ENCODE measurements around the gene ST3GAL6. TPM values are rescaled to one million over a fixed set of nuclear protein-coding genes. Genes with fewer than 3 reads are reported as not detected.
A peak's percentile ranks its signal among the peaks of the same experiment; 100 is the strongest.

ST3GAL6 gene
- 12.0 TPM for total RNA-seq (ENCODE audit: insufficient read depth, low replicate concordance)

GRCh38 chr3:98763076-98763475 lies at the start of gene ST3GAL6:
Gene ST3GAL6, plus strand, starts transcription at chr3:98763340. Its CDS starts 5,101 bp downstream, at chr3:98768441.
- DNase-seq (ENCODE audit: low spot score) = peak; percentile 52

GRCh38 chr3:98713984-98714383 lies 49.2 kb upstream of the ST3GAL6 start:
- DNase-seq (ENCODE audit: low spot score) = no peak

- no peak for DNase-seq (ENCODE audit: low spot score)
Measured at GRCh38 chr3:98717584-98717983, 45.6 kb upstream of the ST3GAL6 start.

- no peak for DNase-seq (ENCODE audit: low spot score)
Measured at GRCh38 chr3:98718730-98719129, 44.4 kb upstream of the ST3GAL6 start.

- no peak for DNase-seq (ENCODE audit: low spot score)
Measured at GRCh38 chr3:98721776-98722175, 41.4 kb upstream of the ST3GAL6 start.

- DNase-seq (ENCODE audit: low spot score) = no peak
Measured at GRCh38 chr3:98722389-98722788, 40.8 kb upstream of the ST3GAL6 start.

GRCh38 chr3:98725352-98725751 lies 37.8 kb upstream of the ST3GAL6 start:
- no peak for DNase-seq (ENCODE audit: low spot score)

GRCh38 chr3:98726084-98726483 lies 37.1 kb upstream of the ST3GAL6 start:
- DNase-seq (ENCODE audit: low spot score) = no peak

- no peak for DNase-seq (ENCODE audit: low spot score)
Measured at GRCh38 chr3:98727638-98728037, 35.5 kb upstream of the ST3GAL6 start.

- DNase-seq (ENCODE audit: low spot score) = no peak
Measured at GRCh38 chr3:98728672-98729071, 34.5 kb upstream of the ST3GAL6 start.

- DNase-seq (ENCODE audit: low spot score) = no peak
Measured at GRCh38 chr3:98730338-98730737, 32.8 kb upstream of the ST3GAL6 start.

GRCh38 chr3:98730886-98731537 lies 32.1 kb upstream of the ST3GAL6 start:
- DNase-seq (ENCODE audit: low spot score) = no peak

GRCh38 chr3:98731720-98732285 lies 31.3 kb upstream of the ST3GAL6 start:
- no peak for DNase-seq (ENCODE audit: low spot score)

- DNase-seq (ENCODE audit: low spot score) = peak; percentile 35
Measured at GRCh38 chr3:98732286-98733052, 30.7 kb upstream of the ST3GAL6 start.

GRCh38 chr3:98733053-98733811 lies 29.9 kb upstream of the ST3GAL6 start:
- peak; percentile 55 for DNase-seq (ENCODE audit: low spot score)

GRCh38 chr3:98733812-98734281 lies 29.3 kb upstream of the ST3GAL6 start:
- DNase-seq (ENCODE audit: low spot score) = peak; percentile 5

GRCh38 chr3:98734306-98734705 lies 28.8 kb upstream of the ST3GAL6 start:
- DNase-seq (ENCODE audit: low spot score) = no peak

GRCh38 chr3:98734735-98735134 lies 28.4 kb upstream of the ST3GAL6 start:
- no peak for DNase-seq (ENCODE audit: low spot score)

- DNase-seq (ENCODE audit: low spot score) = no peak
Measured at GRCh38 chr3:98735296-98735695, 27.8 kb upstream of the ST3GAL6 start.

GRCh38 chr3:98735761-98736269 lies 27.3 kb upstream of the ST3GAL6 start:
- DNase-seq (ENCODE audit: low spot score) = no peak

- no peak for DNase-seq (ENCODE audit: low spot score)
Measured at GRCh38 chr3:98737301-98737700, 25.8 kb upstream of the ST3GAL6 start.

- DNase-seq (ENCODE audit: low spot score) = no peak
Measured at GRCh38 chr3:98739266-98739665, 23.9 kb upstream of the ST3GAL6 start.

All from umbilical cord (tissue), 2 donors.